GM12891 (cell line): ENCODE results near the gene OTUD5.

Source experiments
- POLR2A ChIP-seq: IDR thresholded peaks from 2 replicates; pipeline ENCODE4 v1.6.1; 2011; ENCODE audit warnings: low read depth, low read length, control low read depth
- POLR2AphosphoS5 ChIP-seq: IDR thresholded peaks from 2 replicates; pipeline ENCODE4 v1.6.1; 2011; ENCODE audit warnings: low read depth, low read length, control low read depth

DNA sequence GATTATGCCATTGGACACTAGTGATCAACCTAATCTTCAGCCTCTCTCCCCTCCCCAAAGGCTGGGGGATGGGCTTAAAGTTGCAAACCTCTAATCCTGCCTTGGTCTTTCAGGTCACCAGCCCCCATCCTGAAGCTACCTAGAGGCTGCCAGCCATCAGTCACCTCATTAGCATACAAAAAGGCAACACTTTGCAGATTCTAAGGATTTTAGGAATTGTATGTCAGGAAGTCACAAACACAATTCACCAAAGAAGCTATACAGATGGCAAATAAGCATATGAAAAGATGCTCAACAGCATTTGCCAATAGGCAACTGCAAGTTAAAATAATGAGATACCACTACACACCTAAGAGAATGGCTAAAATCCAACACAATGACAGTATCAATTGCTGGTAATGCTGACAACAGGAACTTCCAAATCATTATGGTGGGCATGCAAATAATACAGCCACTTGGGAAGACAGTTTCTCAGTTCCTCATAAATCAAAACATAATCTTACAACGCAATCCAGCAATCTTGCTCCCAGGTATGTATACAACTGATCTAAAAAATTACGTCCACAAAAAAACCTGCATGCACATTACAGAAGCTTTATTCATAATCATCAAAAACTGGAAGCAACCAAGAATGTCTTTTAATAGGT, 29.5 kb downstream of the OTUD5 start:
- TF ChIP-seq POLR2AphosphoS5 (no peak), POLR2A (no peak)
